Fibroblast of villous mesenchyme (primary cell): ENCODE measurements around the gene KAZN. TPM values are rescaled to one million over a fixed set of nuclear protein-coding genes. Genes with fewer than 3 reads are reported as not detected.

Experiments used
- DNase-seq: peaks from one replicate; pipeline ENCODE4 v3.0.0-alpha.2; 2010; ENCODE audit warnings: low read depth
- H3K4me3 ChIP-seq: 2 replicates; pipeline ENCODE4 v1.5.1; 2011; ENCODE audit warnings: low read depth, mild to moderate bottlenecking, low read length
- CTCF ChIP-seq: IDR thresholded peaks from 2 replicates; pipeline ENCODE4 v1.5.1; 2012; ENCODE audit warnings: low read depth, mild to moderate bottlenecking, low read length; ENCODE audit not compliant: insufficient read depth
- total RNA-seq: library from RNA; depleted of rRNA; stranded (reverse); fragments of >200 nt; gene quantifications from 2 replicates; pipeline ENCODE4 v1.2.3, GENCODE V29; 2012

The KAZN gene
- total RNA-seq, 1 donor = 8.6 TPM

- no peak overlapping the region for H3K4me3 ChIP-seq
- no peak for DNase-seq
- no peak for TF ChIP-seq CTCF
These were observed 95.5 kb downstream of the KAZN start for GRCh38 chr1:14693949-14694348.

GRCh38 chr1:14694589-14694988, 96.1 kb downstream of the KAZN start:
- no peak for TF ChIP-seq CTCF
- DNase-seq = no peak
- no peak overlapping the region for H3K4me3 ChIP-seq

GRCh38 chr1:14696761-14697160, 98.3 kb downstream of the KAZN start:
- no peak for TF ChIP-seq CTCF
- DNase-seq = no peak
- H3K4me3 ChIP-seq = no peak overlapping the region

GRCh38 chr1:14697353-14697752, 98.9 kb downstream of the KAZN start:
- H3K4me3 ChIP-seq = no peak overlapping the region
- no peak for DNase-seq
- TF ChIP-seq CTCF = no peak

- TF ChIP-seq CTCF = no peak
- H3K4me3 ChIP-seq = no peak overlapping the region
- no peak for DNase-seq
These were observed 99.8 kb downstream of the KAZN start for GRCh38 chr1:14698314-14698713.

- no peak for TF ChIP-seq CTCF
- H3K4me3 ChIP-seq = no peak overlapping the region
- no peak for DNase-seq
These were observed 101.1 kb downstream of the KAZN start for GRCh38 chr1:14699620-14700019.

GRCh38 chr1:14704846-14705245, 106.4 kb downstream of the KAZN start:
- no peak overlapping the region for H3K4me3 ChIP-seq
- no peak for TF ChIP-seq CTCF
- no peak for DNase-seq
